Measurements from ENCODE around the gene NFYC.

- TF ChIP-seq CTCF (conservative IDR thresholded peaks at IDR 0.05; ENCODE audit: low read length), result no peak
- no peak for TF ChIP-seq EZH2phosphoT487 (IDR thresholded peaks at IDR 0.05; ENCODE audit: borderline replicate concordance)
Measured at GRCh38 chr1:40758578-40759343, 67.3 kb downstream of the NFYC start.
